Fibroblast of skin of right biceps (primary cell): ENCODE data around the gene ETFRF1.

ENCODE experiments used
- DNase-seq: peaks from one replicate; pipeline ENCODE4 v3.0.0-alpha.2; 2013

ETFRF1 gene

DNA sequence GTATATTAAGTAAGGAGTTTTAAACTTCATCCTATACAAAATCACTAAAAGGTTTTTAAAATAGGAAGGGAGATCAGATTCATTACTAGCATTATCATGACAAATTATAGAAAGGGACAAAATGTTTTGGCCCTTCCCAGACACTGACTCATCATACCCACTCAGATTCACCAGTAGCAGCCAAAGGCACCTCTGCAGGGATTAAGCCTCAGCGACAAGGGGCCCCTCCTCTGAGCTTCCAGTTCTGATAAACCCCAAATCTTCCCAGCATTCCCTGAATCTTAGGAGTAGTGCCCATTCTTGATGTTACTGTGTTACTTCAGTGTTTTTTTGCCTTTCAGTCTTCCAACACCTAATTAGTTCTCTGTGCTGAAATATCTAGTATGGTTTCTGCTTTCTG lies 41.2 kb downstream of the ETFRF1 start:
- DNase-seq = peak; percentile 35

DNA sequence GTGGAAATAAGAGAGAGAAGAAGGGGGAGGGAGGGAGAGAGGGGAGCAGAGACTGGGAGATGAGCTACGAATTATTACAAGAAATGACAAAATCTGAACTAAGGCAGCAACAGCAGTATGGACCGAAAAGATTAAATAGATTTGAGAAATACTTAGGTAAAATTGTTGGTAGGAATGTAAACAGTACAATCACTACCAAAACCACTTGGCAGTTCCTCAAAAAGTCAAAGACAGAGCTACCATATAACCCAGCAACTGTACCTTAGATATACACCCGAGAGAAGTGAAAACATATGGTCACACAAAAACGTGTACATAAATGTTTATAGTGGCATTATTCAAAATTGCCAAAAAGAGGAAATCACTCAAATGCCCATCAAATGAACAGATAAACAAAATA lies 41.6 kb downstream of the ETFRF1 start:
- DNase-seq = no peak

DNA sequence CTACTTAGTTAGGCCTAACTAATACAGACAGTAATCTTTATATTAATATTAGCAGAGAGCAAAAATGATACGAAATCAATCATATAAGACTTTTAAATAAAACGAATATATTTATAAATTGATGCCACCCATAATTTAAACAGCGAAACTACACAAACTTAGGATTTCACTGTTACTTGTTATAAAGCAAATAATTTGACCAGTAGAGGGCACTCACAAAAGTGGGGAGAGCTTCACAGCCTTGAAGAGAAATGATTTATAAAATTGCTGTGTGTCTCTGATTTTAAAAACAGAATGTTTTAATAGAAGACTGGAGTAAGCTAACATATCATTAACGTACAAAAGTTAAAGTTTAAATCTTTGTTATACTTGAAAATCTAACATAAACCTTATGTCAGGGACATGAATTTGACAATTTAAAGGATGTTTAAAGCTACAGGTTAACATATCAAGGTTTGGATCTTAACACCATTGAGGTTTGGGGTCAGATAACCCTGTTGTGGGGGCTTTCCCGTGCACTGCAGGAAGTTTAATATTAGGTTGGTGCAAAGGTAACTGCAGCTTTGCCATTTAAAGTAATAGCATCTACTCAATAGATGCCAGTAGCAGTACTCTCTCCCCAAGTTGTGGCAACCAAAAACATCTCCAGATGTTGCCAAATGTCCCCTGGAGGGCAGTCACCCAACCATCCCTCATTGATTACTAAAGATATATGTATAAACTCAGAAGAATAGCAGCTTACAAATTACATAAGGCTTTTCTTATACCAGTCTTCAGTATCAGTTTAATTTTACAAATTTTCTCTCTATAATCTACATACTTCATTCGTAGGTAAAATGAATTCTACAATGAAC lies 46.4 kb downstream of the ETFRF1 start:
- DNase-seq = peak; percentile 60

DNA sequence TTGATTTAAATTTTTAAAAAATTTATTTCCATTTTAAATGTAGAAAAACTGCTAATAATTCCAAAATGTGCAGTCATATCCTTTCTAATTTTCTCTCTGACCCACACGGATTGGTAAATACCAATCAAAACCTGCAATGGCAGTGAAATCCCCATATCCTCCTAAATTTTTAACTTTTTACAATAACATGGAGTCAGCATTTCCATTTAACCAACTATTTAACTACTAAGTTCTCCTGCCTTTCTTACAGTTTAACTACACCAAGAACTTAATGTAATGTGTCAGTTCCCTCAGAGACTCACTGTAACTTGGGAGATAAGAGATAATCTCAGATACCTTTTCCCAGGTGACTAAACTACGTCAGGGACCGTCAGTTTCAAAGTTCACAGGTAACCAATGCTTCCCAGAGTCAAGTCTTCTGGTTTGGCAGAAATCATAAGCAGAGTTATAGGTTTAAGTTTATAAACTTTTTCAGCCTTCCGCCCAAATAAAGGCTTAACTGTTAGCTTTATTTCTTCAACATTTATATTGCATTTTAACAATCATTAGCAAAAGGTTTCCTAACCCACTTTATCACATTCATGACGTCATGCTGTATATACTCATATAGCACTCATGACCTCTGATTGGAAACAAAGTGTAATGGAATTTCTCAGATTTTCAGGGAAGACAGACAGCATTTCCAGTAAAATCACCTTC lies 48.1 kb downstream of the ETFRF1 start:
- DNase-seq = peak; percentile 49

DNA sequence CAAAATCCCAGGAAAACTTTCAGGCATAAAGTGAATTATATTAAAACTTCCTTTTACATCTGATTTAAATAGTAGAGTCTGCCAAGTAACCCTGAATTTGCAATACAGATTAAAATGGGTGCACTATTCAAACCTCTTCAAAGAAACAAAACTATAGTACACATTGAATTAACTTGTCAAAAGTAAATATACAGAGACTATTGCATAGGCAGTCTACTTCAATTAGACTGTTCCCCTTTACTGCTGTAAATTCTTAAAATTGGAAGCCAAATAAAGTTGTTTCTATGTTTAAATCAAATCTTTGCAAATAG lies 48.6 kb downstream of the ETFRF1 start:
- no peak for DNase-seq

DNA sequence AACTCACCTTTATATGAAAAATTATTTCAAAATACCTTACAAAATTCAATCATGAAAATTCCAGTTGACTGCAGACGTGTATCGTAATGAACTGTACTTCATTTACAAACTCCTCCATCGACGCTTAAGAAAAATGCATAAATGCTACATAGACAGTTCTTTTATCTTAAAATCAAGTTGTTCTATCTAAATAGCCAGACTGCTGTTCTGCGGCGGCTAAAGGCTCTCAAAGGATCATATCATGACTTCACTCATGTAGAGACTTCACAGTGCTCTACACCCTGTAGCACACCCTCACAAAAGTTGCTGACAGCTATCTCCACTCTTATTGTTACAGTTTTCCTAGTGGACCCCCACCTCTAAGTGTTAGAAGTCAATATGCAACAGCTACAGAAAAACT lies 50.5 kb downstream of the ETFRF1 start:
- DNase-seq = no peak

DNA sequence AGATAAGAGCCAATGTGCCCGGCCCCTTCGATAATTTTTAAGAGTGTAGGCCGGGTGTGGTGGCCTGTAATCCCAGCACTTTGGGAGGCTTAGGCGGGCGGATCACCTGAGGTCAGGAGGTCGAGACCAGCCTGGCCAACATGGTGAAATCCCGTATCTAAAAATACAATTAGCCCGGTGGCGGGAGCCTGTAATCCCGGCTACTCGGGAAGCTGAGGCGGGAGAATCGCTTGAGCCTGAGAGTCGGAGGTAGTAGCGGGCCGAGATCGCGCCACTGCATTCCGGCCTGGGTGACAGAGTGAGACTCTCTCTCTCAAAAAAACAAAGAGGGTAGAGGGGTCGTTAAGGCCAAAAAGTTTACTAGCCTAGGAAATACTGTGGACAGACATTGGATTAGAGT lies 53.1 kb downstream of the ETFRF1 start:
- no peak for DNase-seq

DNA sequence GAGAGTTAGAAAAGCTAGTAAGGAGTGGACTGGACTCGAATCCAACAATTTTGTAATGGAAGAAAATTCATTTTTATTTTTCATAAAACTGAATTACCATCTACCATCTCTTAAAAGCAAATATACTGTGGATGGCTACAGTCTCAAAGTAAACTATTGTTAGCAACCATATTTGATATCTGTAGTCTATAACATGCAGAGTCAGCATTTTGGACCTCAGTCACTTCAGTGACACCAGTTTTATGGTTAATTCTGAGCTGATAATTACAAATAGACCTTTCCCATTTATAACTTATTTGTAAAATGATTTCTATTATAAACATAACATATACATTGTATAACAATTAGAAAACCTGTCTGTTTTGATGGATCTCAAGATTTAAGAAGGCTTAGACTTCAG lies 53.7 kb downstream of the ETFRF1 start:
- DNase-seq = no peak

DNA sequence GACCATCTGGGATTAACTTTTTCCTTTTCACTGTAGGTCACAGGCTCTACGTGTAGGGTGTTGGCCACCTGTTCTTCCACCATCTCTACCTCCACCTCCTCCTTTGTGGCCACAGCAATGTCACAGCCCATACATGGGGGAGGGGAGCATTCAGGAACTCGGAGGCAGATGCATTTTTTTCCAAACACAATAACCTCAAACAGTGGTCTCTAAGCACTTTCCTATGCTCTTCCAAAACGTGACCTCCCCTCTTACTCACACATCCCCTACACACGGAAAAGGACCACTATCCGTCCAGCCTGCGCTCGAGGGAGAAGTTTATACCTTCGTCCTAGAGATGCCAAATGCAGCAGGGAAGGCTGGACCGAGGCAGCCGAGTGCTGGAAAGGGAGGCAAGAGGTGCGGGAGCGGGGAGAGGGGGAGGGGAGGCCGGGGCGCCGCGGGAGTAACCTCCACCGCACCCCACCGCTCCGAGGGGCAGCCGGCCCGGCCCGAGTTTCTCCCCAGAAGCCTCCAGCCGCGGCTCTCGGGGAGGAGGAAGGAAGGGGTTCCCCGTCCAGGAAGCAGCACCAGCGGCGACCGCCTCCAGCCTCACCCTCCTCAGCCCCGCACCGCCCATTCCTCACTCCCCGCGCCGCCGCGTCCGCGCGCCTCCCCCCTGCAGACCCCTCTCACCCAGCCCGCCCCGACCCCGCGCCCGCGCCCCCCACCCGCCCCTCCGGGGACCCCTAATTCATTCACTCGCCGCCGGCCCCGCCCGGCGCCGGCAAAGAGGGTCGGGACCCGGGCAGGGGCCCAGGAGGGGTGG lies 55.1 kb downstream of the ETFRF1 start:
- peak; percentile 29 for DNase-seq

DNA sequence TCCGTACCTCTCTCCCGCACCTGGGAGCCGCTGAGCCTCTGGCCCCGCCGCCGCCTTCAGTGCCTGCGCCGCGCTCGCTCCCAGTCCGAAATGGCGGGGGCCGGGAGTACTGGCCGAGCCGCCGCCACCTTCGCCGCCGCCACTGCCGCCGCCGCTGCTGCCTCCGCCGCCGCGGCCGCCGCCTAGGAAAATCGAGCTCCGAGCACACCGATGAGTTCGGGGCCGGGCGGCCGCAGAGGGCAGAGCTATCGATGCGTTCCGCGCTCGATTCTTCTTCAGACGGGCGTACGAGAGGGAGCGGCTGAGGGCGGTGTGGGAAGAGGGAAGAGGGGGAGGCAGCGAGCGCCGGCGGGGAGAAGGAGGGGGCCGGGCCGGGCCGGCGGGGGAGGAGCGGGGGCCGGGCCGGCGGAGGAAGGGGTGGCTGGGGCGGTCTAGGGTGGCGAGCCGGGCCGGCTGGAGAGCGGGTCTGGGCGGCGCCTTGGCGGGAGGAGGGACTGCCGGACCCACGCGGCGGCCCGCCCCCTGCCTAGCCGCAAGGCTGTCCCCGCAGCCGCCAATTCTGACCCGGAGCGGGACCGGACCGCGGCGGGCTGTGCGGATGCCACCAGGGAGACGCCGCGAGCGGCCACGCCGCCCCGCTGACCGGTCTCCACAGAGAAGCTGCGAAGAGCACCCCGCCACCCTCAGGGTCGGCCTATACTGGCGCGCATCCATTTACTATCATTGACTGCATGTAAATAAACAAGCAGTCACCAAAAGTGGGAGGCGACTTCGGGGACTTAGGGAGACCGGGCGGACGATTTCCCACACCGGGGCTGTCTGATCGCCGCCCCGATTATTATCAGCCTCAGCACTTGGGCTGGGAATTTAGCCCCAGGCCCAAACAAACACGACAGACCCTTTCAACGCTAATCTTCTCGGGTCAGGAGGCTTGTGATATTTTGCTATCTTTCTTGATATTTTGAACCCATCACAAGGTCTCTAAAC lies 56.0 kb downstream of the ETFRF1 start, which contains the start of gene KRAS:
Gene KRAS (minus strand): TSS at position 186 of the 987 bp plus-strand sequence.
- DNase-seq = peak; percentile 99

DNA sequence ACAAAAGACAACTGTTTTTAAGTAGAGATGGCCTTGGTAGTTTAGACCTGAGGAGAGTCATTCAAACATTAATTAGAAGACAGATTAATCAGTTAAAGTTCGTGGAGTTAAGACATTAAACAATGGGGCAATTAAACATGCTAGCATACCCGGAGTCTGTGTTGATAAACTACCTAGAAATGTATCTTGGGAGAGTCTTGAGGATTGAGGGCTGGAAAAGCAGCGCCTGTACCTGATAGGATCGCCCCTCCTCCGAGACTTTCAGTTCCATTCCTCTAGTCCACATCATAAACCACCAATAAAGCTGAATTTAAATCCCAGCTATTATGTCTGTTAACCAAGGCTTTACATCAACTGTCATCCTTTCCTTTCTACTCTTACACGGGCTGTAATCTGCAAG lies 56.7 kb downstream of the ETFRF1 start:
- DNase-seq = no peak

DNA sequence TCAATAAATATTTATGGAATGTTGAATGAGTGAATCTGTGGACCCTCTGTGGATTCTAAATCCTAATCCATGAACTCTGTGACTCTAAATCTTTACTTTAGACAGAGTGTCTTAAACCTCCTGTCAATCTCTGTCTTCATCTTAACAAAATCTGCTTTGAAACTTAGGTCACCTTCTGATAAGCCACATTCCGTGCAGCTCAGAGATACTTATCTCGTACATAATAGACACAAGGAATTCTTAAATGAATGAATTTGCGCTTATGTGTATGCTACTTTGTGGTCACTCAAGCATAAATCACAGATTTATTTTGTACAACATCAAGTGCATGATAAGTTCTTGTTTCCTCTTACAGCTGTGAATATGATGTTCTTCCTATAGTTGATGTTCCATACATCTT lies 57.9 kb downstream of the ETFRF1 start:
- no peak for DNase-seq

DNA sequence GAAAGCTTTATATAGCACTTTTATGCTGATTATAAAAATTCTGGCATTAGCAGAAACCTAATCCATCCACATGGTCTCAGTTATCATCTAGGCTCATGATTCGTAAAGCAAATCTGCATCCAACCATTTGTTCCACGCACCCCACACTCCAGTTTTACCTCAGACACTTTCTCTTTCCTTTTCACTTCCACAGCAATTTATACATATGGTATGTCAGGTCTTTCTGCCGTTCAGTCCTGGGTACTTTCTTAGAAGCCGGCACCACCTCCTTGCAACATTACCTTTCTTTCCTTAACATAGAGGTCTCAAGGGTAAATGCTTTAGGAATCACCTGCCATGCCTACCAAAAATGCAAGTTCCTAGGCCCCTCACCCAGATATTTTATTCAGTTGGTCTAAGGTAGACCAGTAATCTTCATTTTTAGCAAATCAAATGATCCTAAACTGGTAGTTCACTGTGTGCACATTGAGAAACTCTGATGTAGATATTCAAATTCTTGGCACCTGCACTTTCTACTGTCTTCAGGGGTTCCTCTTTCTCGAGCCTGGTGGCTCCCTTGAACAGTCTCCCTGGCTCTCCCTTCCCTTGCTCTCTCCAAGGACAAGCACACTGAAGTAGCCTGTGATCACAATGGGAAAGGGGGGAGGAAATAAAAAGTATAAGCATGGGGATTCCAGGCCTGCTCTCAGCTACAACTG lies 58.5 kb downstream of the ETFRF1 start:
- DNase-seq = no peak

DNA sequence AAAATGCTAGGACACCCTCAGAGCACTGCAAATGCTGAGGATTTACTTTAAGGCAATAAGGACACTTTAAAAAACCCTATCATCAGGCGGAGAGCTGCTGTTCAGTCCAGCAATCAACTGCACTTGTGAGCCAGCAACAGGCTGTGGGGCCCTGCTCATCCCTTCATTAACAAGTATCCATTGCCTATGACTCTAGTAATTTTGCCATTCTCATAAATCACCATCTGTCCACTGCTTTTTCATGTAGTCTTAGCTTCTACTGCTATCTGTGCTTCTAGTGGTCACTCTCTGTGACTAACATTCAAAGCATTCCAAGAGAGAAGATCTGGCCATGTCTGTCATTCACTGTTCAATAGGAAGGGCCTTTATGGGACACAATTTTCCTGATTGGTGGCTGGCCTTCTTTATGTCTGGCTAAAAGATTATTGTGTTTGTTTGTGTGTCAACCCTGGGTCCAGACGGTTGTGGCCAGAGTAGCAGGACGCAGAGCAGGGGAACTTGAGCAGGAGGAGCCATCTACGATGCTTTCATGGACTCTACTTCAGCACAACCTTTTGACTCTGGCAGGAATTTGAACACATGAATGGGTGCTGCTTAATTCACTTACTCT lies 59.3 kb downstream of the ETFRF1 start:
- peak; percentile 51 for DNase-seq
